ENCODE results near the gene ZMAT5.

Gene ZMAT5, protein sequence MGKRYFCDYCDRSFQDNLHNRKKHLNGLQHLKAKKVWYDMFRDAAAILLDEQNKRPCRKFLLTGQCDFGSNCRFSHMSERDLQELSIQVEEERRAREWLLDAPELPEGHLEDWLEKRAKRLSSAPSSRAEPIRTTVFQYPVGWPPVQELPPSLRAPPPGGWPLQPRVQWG

DNA sequence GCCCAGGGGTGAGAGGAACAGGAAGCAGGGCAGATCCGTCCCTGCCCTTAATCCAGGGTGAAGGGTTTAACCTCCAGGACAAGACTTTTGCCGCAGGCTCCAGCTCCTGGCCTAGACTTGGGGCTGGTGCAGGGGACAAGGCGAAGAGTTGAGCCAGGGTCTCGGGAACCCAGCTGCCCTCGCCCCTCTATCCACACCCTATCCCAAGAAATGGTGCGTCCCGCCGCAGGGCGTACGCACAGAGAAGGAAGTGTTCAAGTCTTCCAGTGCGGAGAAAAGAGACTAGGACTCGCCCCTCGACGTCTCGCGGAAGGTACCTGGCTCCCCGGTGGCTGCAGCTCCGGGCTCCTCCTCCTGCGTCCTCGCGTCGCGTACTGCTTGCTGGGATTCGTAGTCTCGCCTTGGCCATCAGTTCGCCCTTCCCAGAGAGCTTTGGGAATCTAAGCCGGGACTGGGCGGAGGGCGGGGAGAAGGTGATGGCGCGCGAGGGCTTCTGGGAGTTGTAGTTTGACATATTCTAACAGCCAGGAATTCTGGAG, at the start of gene ZMAT5:
TSS of gene ZMAT5 (minus strand) at position 376 of the 539 bp plus-strand sequence. CDS start 18,463 bp downstream, outside the sequence.
- peak; percentile 97 for DNase-seq (ENCODE audit: low read depth, low spot score)

GRCh38 chr22:29816539-29816938, 49.7 kb upstream of the ZMAT5 start:
- DNase-seq (ENCODE audit: low read depth, low spot score), result no peak

GRCh38 chr22:29816128-29816527, 49.3 kb upstream of the ZMAT5 start:
- DNase-seq (ENCODE audit: low read depth, low spot score), result no peak

DNA sequence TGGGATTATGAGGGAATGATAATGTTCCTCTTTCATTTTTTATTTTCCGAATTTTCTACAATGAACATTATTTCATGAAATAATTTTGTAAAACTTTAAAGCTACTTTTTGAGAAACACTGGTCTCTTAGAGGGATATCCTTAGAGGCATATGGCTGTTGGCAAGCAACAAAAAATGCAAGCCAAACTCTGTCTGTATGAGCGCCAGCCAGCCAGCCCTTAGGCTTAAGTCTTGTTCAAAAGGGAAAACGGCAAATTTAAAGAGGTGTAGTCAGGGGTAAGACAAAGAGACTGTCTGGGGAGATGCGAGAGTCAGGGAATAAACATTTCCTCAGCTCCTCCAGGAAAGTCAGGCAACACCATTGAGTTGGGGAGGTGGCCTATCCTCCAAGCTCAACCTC, 48.8 kb upstream of the ZMAT5 start:
- DNase-seq (ENCODE audit: low read depth, low spot score), result no peak

DNA sequence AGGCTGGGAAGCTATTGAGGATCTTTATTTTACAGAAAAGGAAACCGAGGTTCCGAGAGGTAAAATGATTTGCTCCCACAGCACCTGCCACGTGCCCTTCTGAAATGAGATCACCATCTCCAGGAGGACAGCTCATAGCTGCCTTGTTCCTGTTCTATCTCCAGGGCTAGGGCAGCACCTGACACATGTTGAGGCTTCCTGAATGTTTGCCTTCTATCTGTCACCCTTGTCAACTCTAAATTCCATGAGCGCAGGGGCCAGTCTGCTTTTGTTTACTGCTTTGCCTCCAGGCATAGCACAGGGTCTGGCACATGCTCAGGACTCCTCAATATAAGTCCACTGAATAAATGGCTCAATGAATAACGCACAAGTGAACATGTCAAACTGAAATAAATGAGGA, 47.2 kb upstream of the ZMAT5 start:
- no peak for DNase-seq (ENCODE audit: low read depth, low spot score)

DNA sequence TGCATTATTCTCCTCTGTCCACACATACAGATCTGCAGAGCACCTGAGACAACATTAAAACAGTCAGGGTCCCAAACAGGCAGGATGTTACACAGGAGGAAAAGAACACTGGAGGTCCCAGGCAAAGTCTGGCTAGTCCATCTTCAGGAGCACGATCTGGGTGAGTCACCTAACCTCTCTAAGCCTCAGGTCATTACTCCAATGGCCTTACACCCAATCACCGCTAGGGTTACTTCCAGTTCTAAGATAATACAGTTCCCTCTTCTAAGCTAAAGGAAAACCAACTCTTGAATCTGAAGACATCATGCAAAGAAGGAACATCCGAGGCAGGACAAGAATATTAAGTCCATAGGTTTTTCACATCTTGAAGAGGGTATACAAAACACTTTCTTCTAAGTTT, 46.8 kb upstream of the ZMAT5 start:
- no peak for DNase-seq (ENCODE audit: low read depth, low spot score)

GRCh38 chr22:29813126-29813525, 46.3 kb upstream of the ZMAT5 start:
- DNase-seq (ENCODE audit: low read depth, low spot score), result no peak

DNA sequence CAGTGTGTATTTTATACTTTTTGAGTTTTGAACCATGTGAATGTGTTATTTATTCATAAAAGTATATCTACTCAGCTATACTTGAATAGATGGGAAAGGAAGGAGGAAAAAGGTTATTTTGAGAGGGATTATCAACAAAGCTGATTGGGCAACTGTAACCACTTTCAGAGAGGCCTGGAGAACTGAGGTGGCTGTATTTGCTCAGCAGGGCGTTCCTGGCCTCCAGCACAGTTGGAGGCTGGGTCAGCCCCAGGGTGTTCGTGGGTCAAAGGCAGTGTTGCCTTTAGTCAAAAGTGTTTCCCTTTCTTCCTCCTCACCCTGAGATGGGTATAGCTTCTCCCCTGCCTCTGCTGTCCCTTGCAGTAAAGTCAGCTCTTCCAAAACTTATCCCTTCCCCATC, 44.6 kb upstream of the ZMAT5 start:
- no peak for DNase-seq (ENCODE audit: low read depth, low spot score)

DNA sequence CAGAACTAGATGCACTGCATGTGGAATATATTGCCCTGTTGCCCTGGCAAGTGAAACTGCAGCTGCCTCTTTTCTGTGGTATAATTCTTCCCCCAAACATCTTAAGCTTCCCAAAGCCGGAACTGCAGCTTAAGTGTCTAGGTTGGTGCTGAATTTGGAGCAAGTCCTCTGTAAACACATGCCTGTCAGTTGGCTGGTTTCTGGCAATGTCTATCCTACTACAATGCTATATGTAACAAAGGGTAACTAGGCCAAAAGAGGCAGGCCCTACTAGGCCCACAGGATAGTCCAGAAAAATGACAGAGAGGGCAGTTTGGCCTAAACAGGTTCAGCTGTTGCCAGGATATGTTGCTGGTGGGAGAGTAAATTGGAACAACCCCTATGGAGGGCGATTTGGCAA, 43.4 kb upstream of the ZMAT5 start:
- DNase-seq (ENCODE audit: low read depth, low spot score), result no peak

DNA sequence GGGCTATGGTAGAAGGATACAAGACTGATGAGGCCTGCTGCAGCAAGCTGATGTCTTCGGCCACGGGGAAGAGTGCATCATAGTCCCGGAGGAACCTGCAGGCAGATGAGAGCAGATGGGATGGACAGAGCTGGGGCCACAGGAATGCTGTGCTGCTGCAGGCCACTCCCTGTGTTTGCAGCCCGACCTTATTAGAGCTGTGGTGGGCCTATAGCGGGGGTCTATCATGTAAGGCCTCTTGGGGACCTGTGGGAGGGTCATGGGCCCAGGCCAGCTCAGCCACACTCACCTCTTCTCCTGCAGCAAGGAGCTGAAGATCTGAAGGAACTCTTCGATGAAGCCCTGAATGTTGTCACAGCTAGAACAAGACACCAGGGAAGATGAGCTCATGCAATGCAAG, 39.4 kb upstream of the ZMAT5 start:
- no peak for DNase-seq (ENCODE audit: low read depth, low spot score)

DNA sequence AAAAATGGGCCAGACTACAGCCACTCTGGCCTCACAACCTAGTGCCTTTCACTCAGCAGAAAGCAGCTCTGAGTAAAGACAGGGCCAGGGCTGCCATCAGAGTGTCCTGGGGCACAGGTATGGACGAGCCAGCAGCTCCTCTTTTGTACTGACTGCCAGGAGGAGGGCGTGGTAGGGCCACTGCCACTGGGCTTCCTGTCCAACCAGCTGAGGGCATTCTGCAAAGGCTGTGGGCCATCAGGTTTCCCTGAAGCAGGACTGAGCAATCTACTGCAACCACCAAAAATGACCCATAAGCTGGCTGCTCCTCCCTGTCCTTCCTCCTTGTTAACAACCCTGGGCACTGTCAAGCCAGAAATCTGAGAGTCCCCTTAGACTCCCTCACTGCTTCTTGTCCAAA, 38.2 kb upstream of the ZMAT5 start:
- no peak for DNase-seq (ENCODE audit: low read depth, low spot score)

DNA sequence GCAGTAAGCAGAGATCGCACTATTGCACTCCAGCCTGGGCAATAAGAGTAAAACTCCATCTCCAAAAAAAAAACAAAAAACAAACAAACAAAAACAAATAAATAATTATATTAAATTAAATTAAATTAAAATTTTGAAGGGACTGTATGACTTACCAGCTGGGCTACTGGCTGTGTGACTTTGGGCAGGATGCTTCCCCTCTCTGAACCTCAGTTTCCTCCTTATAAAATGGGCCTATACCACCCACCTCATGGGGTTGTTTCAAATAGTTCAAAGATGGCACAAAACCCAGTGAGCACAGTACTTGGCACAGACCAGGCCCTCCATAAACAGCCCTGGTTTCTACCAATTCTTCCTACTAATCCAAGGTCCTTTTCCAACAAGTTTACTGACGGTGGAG, 36.4 kb upstream of the ZMAT5 start:
- no peak for DNase-seq (ENCODE audit: low read depth, low spot score)

DNA sequence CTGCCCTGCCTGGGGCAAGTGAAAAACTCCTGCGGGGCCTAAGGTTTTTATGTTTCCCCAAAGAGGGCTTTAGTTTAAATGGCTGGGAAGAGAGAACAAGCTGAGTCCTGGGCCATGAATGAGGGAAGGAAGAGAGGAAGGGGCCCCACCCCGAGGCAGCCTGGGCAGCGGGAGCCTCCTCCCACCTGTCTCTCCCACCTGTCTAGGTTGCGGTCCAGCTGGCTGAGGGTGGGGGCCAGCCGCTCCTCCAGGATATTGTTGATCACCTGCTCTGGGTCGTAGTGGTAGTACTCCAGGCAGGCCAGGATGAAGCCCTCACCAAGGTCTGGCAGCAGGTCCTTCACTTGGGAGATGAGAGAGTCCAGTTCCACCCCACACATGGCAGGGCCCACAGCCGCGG, 35.0 kb upstream of the ZMAT5 start:
- no peak for DNase-seq (ENCODE audit: low read depth, low spot score)

DNA sequence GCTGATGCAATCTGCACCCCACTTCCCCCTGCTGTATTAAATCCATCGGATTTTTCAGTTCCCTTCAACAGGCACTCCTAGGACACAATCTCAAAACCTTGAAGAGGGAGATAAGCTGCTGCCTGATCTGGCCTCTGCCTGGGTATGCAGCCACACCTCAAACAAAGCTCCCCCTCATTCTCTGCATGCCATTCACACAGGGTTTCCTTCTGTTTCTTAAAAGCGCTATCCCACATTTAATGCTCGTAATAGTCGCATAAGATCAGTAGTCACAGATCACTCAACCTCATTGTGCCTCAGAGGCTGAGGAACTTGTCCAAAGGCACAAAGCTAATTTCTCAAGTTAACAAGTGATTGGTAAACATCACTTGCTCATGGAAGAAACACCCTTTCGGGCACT, 34.3 kb upstream of the ZMAT5 start:
- no peak for DNase-seq (ENCODE audit: low read depth, low spot score)

GRCh38 chr22:29799217-29799680, 32.4 kb upstream of the ZMAT5 start:
- DNase-seq (ENCODE audit: low read depth, low spot score), result no peak

GRCh38 chr22:29798801-29799200, 32.0 kb upstream of the ZMAT5 start:
- DNase-seq (ENCODE audit: low read depth, low spot score), result no peak

- DNase-seq (ENCODE audit: low read depth, low spot score), result no peak
Observed at GRCh38 chr22:29798318-29798717, 31.5 kb upstream of the ZMAT5 start.

DNA sequence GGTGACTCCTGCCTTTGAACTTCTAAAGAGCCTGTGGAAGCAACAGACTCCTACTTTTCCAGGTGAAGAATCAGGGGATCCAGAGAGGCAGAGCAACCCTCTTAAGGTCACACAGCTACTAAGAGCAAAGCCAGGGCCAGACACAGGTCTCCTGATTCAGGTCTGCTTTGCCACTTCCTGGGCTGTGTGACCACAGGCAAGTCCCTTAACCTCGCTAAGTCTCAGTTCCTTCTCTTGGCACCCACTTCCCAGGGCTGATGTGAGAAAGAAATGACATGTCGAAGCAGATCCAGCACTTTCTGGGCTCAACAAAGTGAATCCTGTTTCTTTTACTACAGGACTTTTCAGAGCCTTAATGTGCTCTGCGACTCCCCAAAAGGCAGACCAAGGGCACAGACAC, 30.5 kb upstream of the ZMAT5 start:
- no peak for DNase-seq (ENCODE audit: low read depth, low spot score)

DNA sequence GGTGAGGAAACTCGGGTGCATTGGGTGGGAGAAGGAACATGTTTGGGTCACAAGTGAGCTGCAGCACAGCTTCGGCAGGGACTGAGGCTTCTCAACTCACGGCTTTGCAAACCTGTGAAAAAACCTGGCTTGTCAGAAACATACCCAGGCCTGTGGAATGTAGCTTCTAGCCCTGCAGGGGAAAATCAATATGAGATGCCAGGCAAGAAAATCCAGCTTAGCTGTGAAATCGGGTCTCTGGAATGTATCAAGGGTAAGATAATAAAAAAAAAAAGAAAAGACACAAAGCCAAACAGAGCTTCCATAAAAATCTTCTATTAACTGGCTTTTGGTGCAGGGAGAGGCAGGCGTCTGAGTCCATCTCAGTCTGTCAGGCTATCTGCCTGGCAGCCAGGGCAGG, 28.9 kb upstream of the ZMAT5 start:
- DNase-seq (ENCODE audit: low read depth, low spot score), result no peak

GRCh38 chr22:29793396-29793795, 26.6 kb upstream of the ZMAT5 start:
- no peak for DNase-seq (ENCODE audit: low read depth, low spot score)

DNA sequence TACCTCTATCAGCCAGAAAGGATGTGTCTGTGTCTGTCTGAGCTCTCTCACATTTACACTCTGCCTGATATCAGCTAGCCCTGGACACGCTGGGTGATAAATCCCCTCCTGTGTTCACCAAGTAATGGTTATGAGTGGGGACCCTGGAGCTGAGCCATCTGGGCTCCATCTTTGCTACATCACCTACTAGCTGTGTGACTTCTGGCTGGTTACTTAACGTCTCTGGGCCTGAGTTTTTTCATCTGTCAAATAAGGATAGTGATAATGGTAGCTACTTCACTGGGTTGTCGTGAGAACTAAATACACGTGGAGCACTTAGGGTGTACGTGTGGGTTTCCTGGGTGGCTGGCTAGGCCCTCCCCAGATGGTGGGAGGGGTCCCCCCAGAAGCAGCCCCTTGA, 23.3 kb upstream of the ZMAT5 start:
- no peak for DNase-seq (ENCODE audit: low read depth, low spot score)

- DNase-seq (ENCODE audit: low read depth, low spot score), result no peak
Observed at GRCh38 chr22:29788339-29789279, 21.8 kb upstream of the ZMAT5 start.

Data from iPS DF 19.7 (cell line).